Measurements from ENCODE around the gene FXYD6.
A peak's percentile ranks its signal among the peaks of the same experiment; 100 is the strongest.

FXYD6 gene

DNA sequence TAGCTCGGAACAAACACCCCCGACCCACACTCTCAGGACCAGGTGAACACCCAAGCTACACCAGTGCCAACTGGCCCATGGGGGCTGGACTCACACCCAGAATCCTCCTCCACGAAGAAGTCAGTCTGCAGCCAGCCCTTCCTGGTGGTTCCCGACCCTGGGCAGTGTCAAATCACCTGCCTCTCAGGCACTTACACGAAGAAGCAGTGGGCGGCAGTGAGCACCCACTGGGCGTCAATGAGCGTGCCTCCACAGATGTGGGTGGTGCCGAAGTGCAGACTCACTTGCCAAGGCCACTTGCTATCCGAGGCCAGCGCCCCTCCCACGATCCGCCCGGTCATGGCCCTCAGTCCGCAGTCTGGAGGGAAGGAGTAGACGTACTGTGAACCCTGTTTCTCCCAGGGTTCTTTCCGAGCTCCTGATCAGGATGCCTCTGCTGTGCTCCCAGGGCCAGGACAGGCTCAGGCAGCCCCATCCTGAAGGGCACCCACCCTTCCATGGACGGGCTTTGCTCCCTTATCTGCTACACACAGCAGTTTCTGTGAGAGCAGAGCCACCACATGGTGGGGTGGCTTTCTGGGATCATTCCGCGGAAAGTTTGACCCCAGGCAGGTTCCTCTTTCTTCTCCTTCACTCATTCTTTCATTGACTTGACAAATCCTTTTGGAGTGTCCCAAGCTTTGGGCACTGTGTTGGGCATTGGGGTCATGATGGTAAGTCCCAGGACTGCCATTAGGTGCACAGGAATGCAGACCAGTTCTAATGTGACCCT is 33.3 kb upstream of the FXYD6 start:
- DNase-seq, result no peak

GRCh38 chr11:117908959-117909610 is 32.6 kb upstream of the FXYD6 start:
- no peak for DNase-seq

DNA sequence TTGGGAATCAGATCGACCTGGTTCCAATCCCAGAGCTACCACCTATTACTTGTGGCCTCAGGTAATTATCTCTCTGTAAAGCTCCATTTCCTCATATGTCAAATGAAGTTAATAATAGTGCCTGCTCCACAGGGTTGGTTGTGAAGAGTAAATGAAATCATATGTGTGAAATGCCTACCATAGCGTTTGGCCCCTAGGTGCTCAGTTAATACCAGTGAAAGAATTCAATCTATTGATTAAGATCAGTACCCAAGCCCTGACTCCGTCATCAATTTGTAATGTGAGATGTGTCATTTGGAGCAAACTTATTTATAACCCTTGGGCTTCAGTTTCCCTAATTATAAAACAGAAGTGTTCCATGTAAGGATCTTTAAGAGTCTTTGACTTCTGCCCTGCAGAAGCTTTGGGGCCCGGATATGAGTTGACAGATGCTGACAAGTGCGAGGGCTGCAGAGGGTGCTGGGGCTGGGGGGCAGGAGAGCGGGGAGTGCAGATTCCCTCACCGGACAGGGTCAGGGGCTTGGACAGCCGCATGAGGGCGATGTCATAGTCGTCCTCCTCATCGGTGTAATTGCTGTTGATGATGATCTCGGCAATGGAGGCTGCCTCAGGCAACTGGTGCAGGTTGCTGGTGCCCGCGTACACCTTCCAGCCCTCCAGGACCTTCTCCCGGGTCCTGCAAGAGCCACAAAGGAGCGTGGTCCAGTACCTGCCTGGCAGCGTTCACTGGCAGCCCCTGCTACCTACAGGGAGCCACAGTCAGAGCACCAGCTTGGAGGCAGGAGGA is 31.8 kb upstream of the FXYD6 start:
- no peak for DNase-seq

- peak; percentile 96 for DNase-seq
Observed at GRCh38 chr11:117907276-117908108, 31.0 kb upstream of the FXYD6 start.

DNA sequence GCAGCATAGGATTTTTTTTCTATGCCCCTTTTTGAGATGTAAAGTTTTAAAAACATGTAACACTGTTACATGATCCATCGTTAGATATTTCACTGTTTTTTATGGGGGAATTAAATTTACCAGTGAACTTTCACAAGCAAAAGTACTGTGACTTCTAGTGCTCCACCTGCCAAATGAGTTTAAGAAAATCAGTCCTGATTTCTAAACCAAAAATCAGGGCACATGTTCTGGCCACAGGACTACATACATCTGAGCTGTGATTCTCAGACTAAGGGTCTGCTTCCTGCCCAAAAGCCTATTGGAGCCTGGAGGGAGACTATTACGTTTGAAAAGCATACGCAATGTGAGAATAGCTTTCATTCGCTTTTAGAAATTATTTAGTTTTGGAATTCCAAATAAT is 30.3 kb upstream of the FXYD6 start:
- DNase-seq, result no peak

GRCh38 chr11:117906126-117906525 is 29.7 kb upstream of the FXYD6 start:
- peak; percentile 25 for DNase-seq

DNA sequence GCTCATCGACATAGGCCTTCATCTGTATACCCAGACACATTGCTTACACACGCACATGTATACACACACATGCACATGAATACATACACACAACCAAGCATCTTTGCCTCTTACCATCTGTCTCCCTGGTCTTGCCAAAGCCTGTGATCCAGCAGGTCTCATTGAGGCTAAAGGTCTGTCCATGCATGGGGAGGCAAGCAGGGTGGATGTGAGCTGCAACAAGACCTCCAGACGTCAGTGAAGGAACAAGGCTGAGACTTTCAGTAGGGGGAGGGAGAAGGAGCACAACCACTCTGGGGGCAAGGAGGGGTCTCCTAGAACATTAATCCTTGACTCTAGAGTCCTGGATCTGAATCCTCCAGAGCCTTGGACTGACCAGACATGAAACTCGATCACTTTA is 29.1 kb upstream of the FXYD6 start:
- no peak for DNase-seq

- no peak for DNase-seq
Observed at GRCh38 chr11:117903505-117904382, 27.3 kb upstream of the FXYD6 start.

GRCh38 chr11:117902001-117902845 is 25.8 kb upstream of the FXYD6 start:
- DNase-seq, result no peak

DNA sequence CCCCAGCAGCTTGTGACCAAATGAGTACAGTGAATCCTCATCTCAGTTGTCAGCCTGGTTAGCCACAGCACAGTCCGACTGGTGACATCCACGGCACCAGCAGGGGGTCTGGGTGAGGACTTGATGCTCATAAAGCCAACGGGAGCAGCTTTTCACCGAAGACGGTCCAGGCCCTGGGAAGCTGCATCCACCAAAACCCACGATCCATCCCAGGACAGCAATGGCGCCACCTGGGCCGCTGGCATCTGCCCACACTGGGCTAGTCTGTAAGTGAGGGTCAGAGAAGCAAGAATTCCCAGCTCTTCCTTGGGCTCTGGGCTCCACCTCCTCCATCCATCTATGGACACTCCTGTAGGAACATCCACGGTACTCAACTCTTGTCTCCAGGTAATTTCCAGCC is 25.1 kb upstream of the FXYD6 start:
- DNase-seq, result no peak

- no peak for DNase-seq
Observed at GRCh38 chr11:117900720-117901440, 24.4 kb upstream of the FXYD6 start.

GRCh38 chr11:117900121-117900648 is 23.7 kb upstream of the FXYD6 start:
- no peak for DNase-seq

DNA sequence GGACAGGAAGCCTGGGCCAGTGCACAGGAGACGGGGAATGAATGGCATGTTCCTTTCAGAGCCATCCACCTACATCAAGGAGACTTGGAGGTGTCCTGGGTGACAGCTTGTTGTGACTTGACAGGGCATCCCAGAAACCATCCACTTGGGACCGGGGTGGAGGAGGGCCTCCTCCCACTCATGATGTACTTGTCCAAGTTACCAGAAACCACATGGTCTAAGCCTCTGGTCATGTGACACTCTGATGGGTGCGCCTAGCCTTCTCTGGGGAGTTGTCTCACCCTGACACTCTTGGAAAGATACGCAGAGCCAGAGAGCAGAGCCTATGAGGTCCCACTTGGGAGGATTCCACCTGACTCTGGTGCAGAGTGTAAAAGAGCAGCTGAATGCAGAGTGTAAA is 21.6 kb upstream of the FXYD6 start:
- no peak for DNase-seq

DNA sequence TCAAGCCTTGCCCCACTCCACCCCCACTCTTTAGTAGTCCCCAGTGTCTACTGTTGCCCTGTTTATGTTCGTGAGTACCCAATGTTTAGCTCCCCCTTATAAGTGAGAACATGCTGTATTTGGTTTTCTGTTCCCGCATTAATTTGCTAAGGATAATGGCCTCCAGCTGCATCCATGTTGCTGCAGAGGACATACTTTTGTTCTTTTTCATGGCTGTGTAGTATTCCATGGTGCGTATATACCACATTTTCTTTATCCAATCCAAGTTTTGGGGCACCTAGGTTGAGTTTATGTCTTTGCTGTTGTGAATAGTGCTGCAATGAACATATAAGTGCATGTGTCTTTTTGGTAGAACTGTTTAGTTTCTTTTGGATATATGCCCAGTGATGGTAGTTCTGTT is 16.2 kb upstream of the FXYD6 start:
- DNase-seq, result no peak

DNA sequence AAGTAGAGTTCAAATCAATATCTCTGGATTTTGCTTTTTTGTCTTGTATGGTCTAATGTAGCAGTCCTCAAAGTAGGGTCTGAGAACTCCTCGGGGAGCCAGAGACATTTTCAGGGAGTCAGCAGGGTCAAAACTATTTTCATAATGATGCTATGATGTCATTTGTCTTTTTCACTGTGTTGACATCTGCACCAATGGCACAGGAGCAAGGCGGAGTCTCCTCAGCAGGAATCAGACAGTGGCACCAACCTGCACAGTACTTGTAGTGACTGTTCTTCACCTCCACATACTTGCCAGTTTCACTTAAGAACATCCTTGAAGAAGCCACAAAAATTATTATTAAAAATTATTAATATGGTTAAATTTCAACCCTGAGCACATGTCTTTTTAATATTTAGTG is 14.9 kb upstream of the FXYD6 start:
- no peak for DNase-seq

DNA sequence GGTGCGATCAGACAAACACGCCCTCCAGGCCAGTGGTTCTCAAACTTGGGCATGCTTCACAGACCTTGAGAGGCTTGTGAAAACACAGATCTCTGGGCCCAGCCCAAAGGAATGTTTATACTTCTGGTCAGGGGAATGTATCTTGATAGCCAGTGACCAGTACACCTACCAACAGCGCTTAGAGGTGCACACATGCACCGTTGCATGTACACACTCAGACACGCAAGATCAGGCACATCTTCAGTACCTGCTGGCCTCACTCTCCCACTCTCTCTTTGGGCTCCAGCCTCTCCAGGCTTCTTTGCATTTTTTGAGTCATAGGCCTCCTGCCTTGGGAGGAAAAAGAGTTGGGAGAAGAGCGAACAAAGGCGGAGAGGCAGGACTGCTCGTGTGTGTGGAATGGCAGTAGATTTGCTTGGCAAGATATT is 11.7 kb upstream of the FXYD6 start:
- no peak for DNase-seq

DNA sequence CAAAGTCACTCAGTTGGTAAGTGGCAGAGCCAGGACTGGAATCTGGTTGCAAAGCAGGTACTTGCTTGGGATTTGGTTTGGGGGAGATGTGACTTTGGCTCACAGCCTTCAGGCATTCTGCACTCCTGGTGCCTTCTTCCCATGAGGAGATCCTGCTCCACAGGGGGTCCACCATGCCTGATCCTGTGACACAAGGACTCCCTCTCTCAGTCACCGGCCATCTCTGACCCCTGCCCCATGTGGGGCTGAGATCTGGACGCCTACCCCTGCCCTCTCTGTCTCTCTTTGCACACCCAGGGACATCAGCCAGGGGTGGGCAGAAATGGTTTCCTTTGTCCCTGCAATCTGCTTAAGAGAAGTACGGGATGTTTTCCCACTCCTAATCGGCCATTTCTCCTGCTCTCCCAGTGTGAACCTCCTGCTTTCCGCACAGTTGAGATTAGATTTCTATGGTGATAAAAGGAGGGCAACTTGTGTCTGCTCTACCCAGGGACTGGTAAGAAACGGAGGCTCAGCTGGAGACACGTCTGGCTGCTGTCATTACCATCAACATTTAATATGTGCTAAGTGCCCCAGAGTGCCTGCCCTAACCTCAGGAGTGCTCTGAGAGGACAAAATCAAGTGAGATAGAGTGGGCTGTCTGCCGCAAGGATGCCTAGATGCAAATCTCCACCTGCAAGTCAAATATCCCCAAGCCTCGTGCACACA is 11.1 kb upstream of the FXYD6 start:
- DNase-seq, result no peak

GRCh38 chr11:117885777-117886176 is 9.3 kb upstream of the FXYD6 start:
- DNase-seq, result no peak

DNA sequence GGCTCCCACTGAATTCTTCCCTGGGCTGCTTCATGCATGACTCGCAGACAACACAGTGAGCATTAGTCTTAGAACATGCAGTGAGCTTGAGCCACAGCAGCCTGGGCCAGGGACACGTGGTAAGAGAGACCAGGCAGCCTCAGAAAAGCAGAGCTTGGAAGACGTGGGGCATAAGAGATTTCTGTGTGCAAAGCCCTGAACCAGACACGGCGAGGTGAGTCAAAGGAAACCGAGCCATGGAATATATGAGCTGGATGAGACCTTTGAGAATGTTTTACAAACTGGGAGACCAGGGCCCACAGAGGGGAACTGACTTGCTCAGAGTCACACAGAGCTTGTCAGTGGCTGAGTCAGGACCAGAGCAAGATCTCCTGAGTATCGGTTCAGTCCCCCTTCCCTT is 8.5 kb upstream of the FXYD6 start:
- DNase-seq, result no peak
